Fibroblast of skin of left biceps (primary cell): ENCODE results near the gene SEMA3D.

Source experiments
- DNase-seq, 2 experiments: peaks; one replicate each; pipeline ENCODE4 v3.0.0-alpha.2; 2013; ENCODE audit warnings: low read depth in 2 of 2

Gene SEMA3D

DNA sequence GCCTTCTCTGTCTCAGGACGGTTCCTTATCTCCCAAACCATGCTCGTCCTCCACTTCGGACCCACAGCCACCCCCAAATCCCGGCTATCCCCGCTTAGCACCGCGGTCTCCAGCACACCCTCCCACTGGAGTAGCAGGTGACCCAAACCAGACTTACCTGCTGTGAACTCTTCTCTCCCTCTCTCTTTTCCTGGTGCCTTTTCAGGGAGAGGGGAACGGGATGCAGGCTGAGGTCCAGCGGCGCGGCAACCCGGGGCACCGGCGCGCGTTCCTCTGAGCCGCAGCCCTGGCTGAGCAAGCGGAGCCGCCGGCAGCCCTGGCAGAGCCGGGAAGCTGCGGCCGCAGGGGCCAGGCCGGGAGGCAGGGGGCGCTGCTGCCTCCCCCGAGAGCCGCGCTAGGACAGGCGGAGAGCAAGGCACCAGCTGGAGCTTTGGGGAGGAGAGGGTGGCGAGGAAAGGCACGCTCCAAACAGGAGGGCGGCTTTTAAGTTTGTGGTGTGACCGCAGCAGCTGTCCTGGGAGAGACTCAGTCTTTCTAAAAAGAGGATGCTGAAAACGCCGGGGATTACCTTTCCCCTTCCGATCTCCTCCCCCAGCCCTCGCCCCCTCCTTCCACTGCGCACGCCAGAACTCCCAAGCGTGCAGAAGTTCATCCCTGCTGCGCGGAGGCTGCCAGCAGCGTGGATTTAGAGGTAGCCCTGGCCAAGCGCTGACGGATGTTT lies at the start of gene SEMA3D:
Gene SEMA3D, minus strand, starts transcription at position 536 of the 721 bp plus-strand sequence. CDS start 65,165 bp downstream, outside the sequence.
- peak in 1 of 2 experiments; percentile 75 for DNase-seq

DNA sequence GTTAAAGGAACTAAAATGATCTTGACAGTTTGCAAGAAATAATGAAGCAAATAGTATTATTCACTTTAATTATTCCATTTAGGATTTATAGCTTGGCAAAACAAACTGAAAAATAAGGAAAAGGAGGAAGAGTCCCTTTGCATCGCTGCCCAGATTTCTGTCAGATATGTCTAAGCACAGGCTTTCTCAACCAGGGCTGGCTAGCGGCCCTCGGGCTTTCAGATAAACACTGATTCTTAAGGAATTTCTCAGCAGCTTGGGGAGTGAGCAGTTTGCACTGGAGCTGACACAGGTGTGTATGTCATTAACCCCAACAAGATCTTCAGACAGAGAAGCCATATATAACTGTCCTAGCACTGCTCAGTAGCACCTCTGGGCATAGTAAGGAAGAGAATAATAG lies 47.9 kb upstream of the SEMA3D start:
- DNase-seq, result no peak

DNA sequence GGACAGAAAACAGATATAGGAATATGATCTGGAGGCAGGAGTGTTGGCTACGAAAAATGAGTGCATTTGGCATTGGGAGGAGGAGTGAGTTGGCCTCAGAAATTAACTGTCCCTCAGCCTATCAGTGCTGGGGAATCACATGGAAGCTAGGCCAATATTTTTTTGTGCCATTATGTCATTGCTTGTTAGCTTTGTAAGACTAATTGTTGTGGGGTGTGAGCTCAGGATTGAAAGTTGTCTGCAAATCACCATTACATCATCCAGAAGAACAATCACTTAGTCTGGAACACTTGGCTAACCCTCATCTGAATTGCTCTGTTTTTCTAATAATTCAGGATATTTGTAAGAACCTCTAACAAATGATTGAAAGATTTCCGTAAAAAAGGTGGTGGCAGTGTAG lies 45.2 kb upstream of the SEMA3D start:
- no peak for DNase-seq

- DNase-seq, result no peak
These were observed 43.8 kb upstream of the SEMA3D start for GRCh38 chr7:85230623-85231022.

- no peak for DNase-seq
These were observed 42.7 kb upstream of the SEMA3D start for GRCh38 chr7:85229544-85229943.

DNA sequence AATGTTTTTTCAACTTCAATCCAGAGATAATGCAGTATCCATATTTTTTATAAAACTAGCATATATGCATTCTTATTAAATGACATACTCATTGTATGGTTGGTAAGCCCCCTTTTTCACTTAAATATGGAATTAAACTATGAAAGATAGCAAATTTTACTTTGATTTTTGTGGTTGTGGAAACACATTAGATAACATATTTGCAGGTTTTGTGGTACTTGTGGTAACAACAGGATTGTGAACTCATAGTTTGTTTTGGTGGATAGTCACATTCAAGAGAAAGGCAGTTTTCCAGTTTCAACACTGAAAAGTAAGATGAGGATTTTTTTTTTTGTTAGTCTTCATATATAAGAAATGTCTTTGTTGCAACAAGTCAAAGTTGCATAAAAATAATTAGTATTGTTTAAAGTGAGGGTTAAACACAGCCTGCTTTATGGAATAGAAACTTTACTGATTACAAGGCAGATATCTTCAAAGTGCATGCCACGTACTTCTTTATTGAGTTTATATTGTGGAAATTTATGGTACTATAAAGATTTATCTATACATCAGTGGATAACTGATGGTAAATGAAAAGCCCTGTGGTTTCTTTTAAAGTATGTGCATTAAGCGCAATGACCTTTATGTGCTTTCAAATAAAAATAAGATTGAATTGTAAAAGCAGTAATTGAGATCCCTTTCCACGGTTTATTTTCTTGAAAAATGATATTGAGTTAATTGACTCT lies 39.7 kb upstream of the SEMA3D start:
- peak; percentile 48 to 50 for DNase-seq

GRCh38 chr7:85224171-85224570 lies 37.3 kb upstream of the SEMA3D start:
- DNase-seq, result no peak

DNA sequence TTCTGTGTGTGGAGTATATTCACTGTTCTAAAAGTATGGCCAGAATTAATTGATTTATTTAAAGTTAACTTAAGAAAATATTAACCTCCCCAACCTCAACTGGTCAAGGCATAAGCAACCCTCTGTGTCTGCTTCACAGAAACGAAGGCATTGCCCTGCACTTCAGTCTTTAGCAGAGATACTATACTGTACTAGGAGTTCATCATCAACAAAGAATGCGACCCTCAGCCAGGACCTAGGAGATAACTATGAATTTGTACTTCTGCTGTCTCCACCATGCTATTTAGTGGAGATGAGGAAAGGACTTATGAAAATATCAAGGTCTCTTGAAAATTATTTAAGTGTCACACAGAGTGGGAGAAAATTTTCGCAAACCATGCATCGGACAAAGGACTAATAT lies 35.7 kb upstream of the SEMA3D start:
- no peak for DNase-seq

GRCh38 chr7:85221796-85222195 lies 34.9 kb upstream of the SEMA3D start:
- DNase-seq, result no peak

DNA sequence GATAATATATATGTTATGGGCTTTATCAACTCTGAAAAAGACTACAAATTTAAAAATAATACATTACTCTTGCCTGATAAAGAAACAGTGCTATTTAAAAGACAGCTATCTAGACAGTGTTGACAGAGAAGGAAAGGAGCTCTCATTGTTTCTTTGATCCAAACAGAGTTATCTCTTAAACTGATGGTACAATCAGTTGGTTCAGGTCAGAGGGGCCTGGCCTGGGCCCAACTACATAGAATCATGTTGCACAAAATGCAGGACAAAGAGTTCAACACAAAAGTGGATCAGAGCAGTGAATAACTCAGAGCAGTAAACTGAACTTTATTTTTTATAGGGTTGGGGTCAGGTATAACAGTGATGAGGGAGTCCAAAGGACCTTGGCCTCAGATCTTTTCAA lies 33.8 kb upstream of the SEMA3D start:
- no peak for DNase-seq

- DNase-seq, result no peak
These were observed 33.2 kb upstream of the SEMA3D start for GRCh38 chr7:85220023-85220422.

DNA sequence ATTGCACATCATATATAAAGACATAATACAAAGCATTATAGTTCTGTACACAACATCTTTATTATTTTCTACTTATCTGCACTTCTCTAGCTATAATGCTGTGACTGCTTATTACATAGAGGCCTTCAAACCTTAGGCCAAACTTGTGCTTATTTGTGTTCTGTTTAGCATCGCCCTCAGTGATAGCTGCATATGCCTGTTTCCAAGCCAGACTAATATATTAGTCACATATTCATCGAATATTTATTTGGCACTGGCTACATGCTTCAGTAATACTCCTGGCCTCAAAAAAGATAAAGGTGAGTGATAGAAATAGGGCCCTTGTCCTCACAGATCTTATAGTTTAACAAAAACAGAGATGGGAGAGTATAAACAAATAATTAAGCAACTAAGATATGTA lies 30.2 kb upstream of the SEMA3D start:
- no peak for DNase-seq

DNA sequence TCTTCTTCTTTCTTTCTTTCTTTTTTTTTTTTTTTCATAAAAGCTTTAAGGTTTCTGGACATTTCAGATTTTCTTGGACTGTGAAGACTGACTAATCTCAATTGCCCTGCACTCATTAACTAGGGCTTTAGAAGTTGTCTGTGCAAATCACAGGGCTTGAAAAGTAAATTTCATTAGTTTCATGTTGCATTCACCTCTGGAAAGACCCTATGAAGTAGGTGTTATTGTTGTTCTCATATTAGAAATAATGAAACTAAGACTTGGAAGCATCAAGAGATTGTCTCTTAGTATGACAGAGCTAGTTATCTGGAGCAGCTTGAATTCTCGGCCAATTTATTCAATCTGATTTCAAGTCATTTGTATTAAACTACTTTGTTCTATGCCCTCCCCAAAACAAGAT lies 28.2 kb upstream of the SEMA3D start:
- no peak for DNase-seq

GRCh38 chr7:85213500-85213899 lies 26.6 kb upstream of the SEMA3D start:
- DNase-seq, result no peak

- DNase-seq, result no peak
These were observed 18.9 kb upstream of the SEMA3D start for GRCh38 chr7:85205754-85206153.

DNA sequence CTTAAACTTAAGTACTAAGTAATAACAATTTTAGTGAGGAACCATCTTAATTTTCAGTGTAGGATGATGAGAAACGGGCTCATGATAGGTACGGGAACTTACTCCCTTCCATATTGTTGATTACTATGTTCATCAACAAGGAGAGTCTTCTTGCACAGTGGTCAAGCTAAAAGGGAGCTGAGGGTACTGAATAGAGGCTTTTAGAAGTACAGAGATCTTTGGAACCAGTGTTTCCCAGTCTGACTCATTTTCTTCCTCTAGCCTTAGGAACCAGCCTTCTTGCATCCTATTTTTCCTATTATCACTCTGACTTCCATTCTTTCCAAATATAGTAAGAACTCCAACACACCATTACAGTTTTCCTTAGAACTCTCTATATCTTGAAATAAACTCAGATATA lies 17.6 kb upstream of the SEMA3D start:
- no peak for DNase-seq

- no peak for DNase-seq
These were observed 17.2 kb upstream of the SEMA3D start for GRCh38 chr7:85204061-85204460.

DNA sequence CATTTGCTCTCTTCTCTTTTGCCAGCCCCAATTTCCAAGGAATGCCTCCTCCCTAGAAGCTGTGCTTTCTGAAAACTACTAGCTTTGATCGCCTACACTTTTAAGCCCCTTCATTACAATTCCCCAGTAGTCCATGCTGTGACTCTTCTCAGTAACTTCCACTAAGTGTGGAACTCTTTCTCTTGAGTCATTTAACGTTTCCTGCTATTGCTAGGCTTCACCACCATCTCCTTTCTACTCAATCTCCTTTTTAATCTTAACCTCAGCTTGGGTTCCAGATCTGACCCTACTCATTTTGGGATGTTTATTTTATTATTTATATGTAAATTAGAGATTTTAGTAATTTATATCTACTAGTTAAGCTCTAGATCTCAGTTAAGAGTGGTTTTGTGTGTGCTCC lies 14.4 kb upstream of the SEMA3D start:
- DNase-seq, result no peak

GRCh38 chr7:85196696-85197095 lies 9.8 kb upstream of the SEMA3D start:
- DNase-seq, result no peak

GRCh38 chr7:85191383-85191782 lies 4.5 kb upstream of the SEMA3D start:
- DNase-seq, result no peak

DNA sequence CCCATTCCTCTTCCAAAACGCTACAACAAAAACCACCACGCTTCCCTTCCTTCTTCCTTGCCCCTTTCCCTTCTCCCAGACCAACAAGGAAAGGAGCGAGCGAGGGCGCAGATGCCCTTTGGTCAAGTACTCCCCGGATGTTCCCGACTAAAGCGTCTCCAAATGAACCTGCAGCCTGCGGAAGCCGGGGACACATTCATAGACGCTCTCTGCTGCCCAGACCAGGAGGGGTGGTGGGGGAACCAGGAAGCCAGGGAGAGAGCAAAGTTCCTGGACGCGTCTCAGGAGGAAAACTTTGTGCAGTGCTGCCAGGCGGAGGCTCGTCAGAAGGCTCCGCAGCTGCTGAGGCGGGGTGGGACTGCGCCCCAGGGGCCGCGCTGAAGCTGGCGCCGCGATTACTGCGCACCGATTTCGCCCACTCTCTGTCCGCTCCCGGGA lies 754 bp downstream of the SEMA3D start:
- DNase-seq, result no peak

DNA sequence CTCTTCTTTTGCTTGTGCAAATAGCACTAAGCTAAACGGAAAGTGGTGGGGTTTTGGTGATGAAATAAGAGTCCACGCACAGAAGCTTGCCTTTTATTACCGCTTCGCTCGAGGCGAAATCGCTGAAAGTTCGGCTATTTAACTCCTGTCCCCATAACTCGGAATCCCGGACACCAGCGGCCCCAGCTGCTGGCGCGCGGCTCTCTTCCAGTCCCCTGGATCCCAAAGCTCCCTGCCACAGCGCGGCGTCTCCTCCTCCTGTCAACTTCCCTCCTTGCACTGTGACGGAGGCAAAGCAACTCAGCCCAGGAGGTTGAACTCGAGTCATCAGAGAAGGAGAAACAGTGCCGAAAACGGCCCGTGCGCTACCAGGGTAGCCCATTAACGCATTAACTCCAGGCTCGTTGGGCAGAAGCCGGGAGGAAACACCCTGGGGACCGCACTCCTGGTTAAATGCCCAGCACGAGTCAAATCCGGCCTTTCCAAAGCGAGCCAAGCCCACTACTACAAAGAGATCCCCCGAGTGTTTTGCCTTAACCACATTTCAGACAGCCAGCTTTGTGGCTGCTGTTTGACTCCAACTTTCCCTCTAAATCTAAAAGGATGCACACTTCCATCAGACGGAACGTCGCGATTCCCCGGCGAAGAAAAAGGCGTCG lies 1.3 kb downstream of the SEMA3D start:
- DNase-seq, result no peak
